ENCODE results near the gene MMP2. TPM values are rescaled to one million over a fixed set of nuclear protein-coding genes. Genes with fewer than 3 reads are reported as not detected.
A peak's percentile ranks its signal among the peaks of the same experiment; 100 is the strongest.

MMP2 gene
- total RNA-seq, 4 donors from 2014 or later: 94.9 to 286 (median 216) TPM

GRCh38 chr16:55500530-55501011, 21.6 kb downstream of the MMP2 start:
- H3K4me3 ChIP-seq (replicated peaks in 1 of 3): no peak overlapping the region
- 33 to 49% methylated on average over 3 of the region's 3 CpGs for WGBS, 2 donors
- H3K27ac ChIP-seq: peak overlapping the region; percentile 32 to 78 (median 58)
- no peaks in the 10 kb centered on the region for H3K27me3 ChIP-seq
- H3K36me3 ChIP-seq: no peaks in the 10 kb centered on the region
- no peak for TF ChIP-seq POLR2A (IDR thresholded peaks at IDR 0.05)
- TF ChIP-seq, protein P1, sequence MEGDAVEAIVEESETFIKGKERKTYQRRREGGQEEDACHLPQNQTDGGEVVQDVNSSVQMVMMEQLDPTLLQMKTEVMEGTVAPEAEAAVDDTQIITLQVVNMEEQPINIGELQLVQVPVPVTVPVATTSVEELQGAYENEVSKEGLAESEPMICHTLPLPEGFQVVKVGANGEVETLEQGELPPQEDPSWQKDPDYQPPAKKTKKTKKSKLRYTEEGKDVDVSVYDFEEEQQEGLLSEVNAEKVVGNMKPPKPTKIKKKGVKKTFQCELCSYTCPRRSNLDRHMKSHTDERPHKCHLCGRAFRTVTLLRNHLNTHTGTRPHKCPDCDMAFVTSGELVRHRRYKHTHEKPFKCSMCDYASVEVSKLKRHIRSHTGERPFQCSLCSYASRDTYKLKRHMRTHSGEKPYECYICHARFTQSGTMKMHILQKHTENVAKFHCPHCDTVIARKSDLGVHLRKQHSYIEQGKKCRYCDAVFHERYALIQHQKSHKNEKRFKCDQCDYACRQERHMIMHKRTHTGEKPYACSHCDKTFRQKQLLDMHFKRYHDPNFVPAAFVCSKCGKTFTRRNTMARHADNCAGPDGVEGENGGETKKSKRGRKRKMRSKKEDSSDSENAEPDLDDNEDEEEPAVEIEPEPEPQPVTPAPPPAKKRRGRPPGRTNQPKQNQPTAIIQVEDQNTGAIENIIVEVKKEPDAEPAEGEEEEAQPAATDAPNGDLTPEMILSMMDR (IDR thresholded peaks at IDR 0.05): no peak
- no peaks in the 10 kb centered on the region for H3K9me3 ChIP-seq
- intact Hi-C loops (cut with DNase I): no loop called here
- H3K4me1 ChIP-seq: peaks cover 57 to 74% of the 10 kb centered on the region in 2 donors
- peak; percentile 58 to 63 for DNase-seq

- WGBS, 2 donors: 72 to 79% methylated on average over 9 of the region's 9 CpGs
- intact Hi-C loops (cut with DNase I): no loop called here
Observed at GRCh38 chr16:55501549-55502322, 22.7 kb downstream of the MMP2 start.

DNA sequence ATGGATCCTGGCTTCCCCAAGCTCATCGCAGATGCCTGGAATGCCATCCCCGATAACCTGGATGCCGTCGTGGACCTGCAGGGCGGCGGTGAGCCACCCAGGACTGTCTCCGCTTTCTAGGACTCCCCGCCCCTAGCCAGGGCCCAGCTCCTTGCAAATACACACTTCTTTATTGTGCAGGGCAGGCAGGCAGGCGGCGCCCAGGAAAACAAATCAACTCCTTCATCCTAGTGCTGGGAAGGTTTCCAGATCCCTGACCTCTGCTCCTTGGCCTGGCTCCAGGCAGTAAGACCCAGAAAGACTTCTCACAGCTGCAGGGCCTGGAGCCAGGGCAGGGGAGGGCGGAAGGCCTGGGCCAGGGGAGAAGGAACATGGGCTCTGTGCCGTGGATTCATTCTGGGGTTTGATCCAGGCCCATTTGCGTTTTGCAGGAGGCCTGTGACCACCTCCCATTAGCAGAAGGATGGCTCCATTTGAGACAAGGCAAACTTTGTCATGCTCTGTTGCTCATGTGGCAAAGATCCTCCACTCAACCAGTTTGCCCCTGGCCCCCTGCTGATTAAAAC, 23.9 kb downstream of the MMP2 start:
- Histone ChIP-seq H3K9me3 (no peaks in the 10 kb centered on the region), H3K4me3 (replicated peaks in 1 of 3) (no peak overlapping the region), H3K4me1 (peaks cover 53 to 67% of the 10 kb centered on the region in 2 donors), H3K27me3 (no peaks in the 10 kb centered on the region), H3K36me3 (no peaks in the 10 kb centered on the region), H3K27ac (peak overlapping the region; percentile 16 to 78 (median 70))
- WGBS, 2 donors: 14 to 16% methylated on average over 12 to 13 of the region's 13 CpGs
- TF ChIP-seq, protein P1 (IDR thresholded peaks at IDR 0.05): peak in 3 of 6 experiments; percentile 24 to 30 (median 27)
- TF ChIP-seq POLR2A (IDR thresholded peaks at IDR 0.05): peak in 1 of 2 donors; percentile 7
- DNase-seq: peak; percentile 97
- intact Hi-C loops (cut with DNase I): no loop called here

More at GRCh38 chr16:55501549-55502322, 22.7 kb downstream of the MMP2 start:
- H3K27ac ChIP-seq: peak overlapping the region; percentile 47 to 78 (median 58)
- peaks cover 53 to 67% of the 10 kb centered on the region in 2 donors for H3K4me1 ChIP-seq
- no peak for DNase-seq
- no peaks in the 10 kb centered on the region for H3K9me3 ChIP-seq
- TF ChIP-seq POLR2A (IDR thresholded peaks at IDR 0.05): no peak
- TF ChIP-seq, protein P1 (IDR thresholded peaks at IDR 0.05): peak in 1 of 6 experiments; percentile 14
- H3K27me3 ChIP-seq: no peaks in the 10 kb centered on the region
- H3K36me3 ChIP-seq: no peaks in the 10 kb centered on the region
- H3K4me3 ChIP-seq (replicated peaks in 1 of 3): no peak overlapping the region

GRCh38 chr16:55503726-55504550, 24.9 kb downstream of the MMP2 start:
- Histone ChIP-seq H3K27ac (peak overlapping the region; percentile 63 to 78 (median 70)), H3K9me3 (no peaks in the 10 kb centered on the region)

More at GRCh38 chr16:55503726-55504550, 24.9 kb downstream of the MMP2 start:
- no peak for TF ChIP-seq POLR2A (IDR thresholded peaks at IDR 0.05)
- TF ChIP-seq, protein P1 (IDR thresholded peaks at IDR 0.05): no peak
- 73 to 74% methylated on average over 8 of the region's 8 CpGs for WGBS, 2 donors
- H3K36me3 ChIP-seq: no peaks in the 10 kb centered on the region
- intact Hi-C loops (cut with DNase I): no loop called here
- H3K27me3 ChIP-seq: no peaks in the 10 kb centered on the region
- peaks cover 53 to 67% of the 10 kb centered on the region in 2 donors for H3K4me1 ChIP-seq
- no peak overlapping the region for H3K4me3 ChIP-seq (replicated peaks in 1 of 3)
- DNase-seq: peak; percentile 57 to 64
